Keratinocyte (primary cell): ENCODE measurements around the gene SYNJ2. TPM values are rescaled to one million over a fixed set of nuclear protein-coding genes. Genes with fewer than 3 reads are reported as not detected.

ENCODE experiments used
- DNase-seq: peaks from one replicate; pipeline ENCODE4 v3.0.0-alpha.2; 2011; ENCODE audit warnings: low read depth, missing footprints, low spot score
- FAIRE-seq: peaks from 2 replicates; lab custom pipeline; 2011; peaks lifted over from hg19 to GRCh38; lab: Jason Lieb, UNC
- H2AFZ ChIP-seq: 2 replicates; pipeline ENCODE4 v1.6.0; 2012; ENCODE audit warnings: low read length, control low read depth, inconsistent platforms; ENCODE audit not compliant: control insufficient read depth
- H3K27ac ChIP-seq: 2 replicates; pipeline ENCODE4 v1.5.1; 2011; ENCODE audit warnings: low read length; ENCODE audit not compliant: control insufficient read depth, insufficient read depth
- H3K27me3 ChIP-seq: 3 replicates; pipeline ENCODE4 v1.6.0; 2011; ENCODE audit warnings: low read length; ENCODE audit not compliant: control insufficient read depth, insufficient read depth; ENCODE audit errors: extremely low read depth
- H3K36me3 ChIP-seq, 2 experiments: 2 replicates in 1 of 2; 3 replicates in 1 of 2; pipeline ENCODE4 v1.5.1; 2011; ENCODE audit warnings: low read length in 2 of 2, mild to moderate bottlenecking in 1 of 2; ENCODE audit not compliant: control insufficient read depth in 2 of 2, insufficient read depth in 2 of 2; ENCODE audit errors: extremely low read depth in 1 of 2
- H3K4me1 ChIP-seq: 3 replicates; pipeline ENCODE4 v1.5.1; 2011; ENCODE audit warnings: low read length; ENCODE audit not compliant: control insufficient read depth, insufficient read depth; ENCODE audit errors: extremely low read depth
- H3K4me2 ChIP-seq: 3 replicates; pipeline ENCODE4 v1.6.0; 2011; ENCODE audit warnings: low read depth, low read length; ENCODE audit not compliant: control insufficient read depth, insufficient read depth; ENCODE audit errors: extremely low read depth
- H3K4me3 ChIP-seq, 3 experiments: fragments of 200-600 bp in 1 of 3; sonication (generic) in 1 of 3; 2 replicates in 2 of 3; 3 replicates in 1 of 3; pipeline ENCODE4 v1.5.1; 2011 to 2016; ENCODE audit warnings: low read length in 3 of 3, mild to moderate bottlenecking in 3 of 3, control low read depth in 2 of 3, inconsistent platforms in 1 of 3, low read depth in 1 of 3, mixed read lengths in 1 of 3, mixed run types in 1 of 3, moderate library complexity in 1 of 3; ENCODE audit not compliant: control insufficient read depth in 2 of 3, insufficient read depth in 2 of 3; ENCODE audit errors: extremely low read depth in 1 of 3
- H3K79me2 ChIP-seq: 2 replicates; pipeline ENCODE4 v1.6.0; 2012; ENCODE audit warnings: low read length; ENCODE audit not compliant: control insufficient read depth, insufficient read depth
- H3K9ac ChIP-seq: 3 replicates; pipeline ENCODE4 v1.6.0; 2011; ENCODE audit warnings: low read length; ENCODE audit not compliant: control insufficient read depth, insufficient read depth; ENCODE audit errors: extremely low read depth
- H3K9me1 ChIP-seq: 3 replicates; pipeline ENCODE4 v1.6.0; 2011; ENCODE audit warnings: low read length; ENCODE audit not compliant: control insufficient read depth, insufficient read depth; ENCODE audit errors: extremely low read depth
- H3K9me3 ChIP-seq: 2 replicates; pipeline ENCODE4 v1.5.1; 2012; ENCODE audit warnings: low read depth, low read length; ENCODE audit not compliant: control insufficient read depth
- H4K20me1 ChIP-seq: 3 replicates; pipeline ENCODE4 v1.6.0; 2011; ENCODE audit warnings: low read length; ENCODE audit not compliant: control insufficient read depth, insufficient read depth; ENCODE audit errors: extremely low read depth
- EZH2 ChIP-seq: IDR thresholded peaks from one replicate; pipeline ENCODE4 v1.6.1; 2012; ENCODE audit warnings: inconsistent platforms, mild to moderate bottlenecking, low read length, moderate library complexity
- dilution Hi-C: fragments of 300-500 bp; cut with MboI; formaldehyde crosslinking; loops from one replicate; pipeline ENCODE4 v1.7.0; 2020; ENCODE audit warnings: low sequenced_read_pairs; ENCODE audit not compliant: extremely low pct_ligation_motif_present
- polyA plus RNA-seq, 5 experiments: library from polyadenylated mRNA; depleted of rRNA in 3 of 5; stranded (reverse) in 3 of 5; stranded (forward) in 1 of 5; unstranded in 1 of 5; fragments of >200 nt; gene quantifications; 1 replicate in 1 of 5; 2 replicates in 3 of 5; 3 replicates in 1 of 5; pipeline versions ENCODE4 v1.2.1 to v1.2.3, GENCODE V29; 2011 to 2012; ENCODE audit warnings: missing spikeins in 2 of 5, low read depth in 1 of 5, low replicate concordance in 1 of 5
- TF ChIP-seq, protein P1 (sequence below), 3 experiments: IDR thresholded peaks in 1 of 3; conservative IDR thresholded peaks in 1 of 3; optimal IDR thresholded peaks in 1 of 3; 2 replicates in 2 of 3; 3 replicates in 1 of 3; pipeline versions ENCODE3 to v1.5.1; 2011; ENCODE audit warnings: low read length in 3 of 3, mild to moderate bottlenecking in 3 of 3, moderate library complexity in 2 of 3, control low read depth in 1 of 3, inconsistent platforms in 1 of 3; ENCODE audit not compliant: insufficient read depth in 2 of 3; ENCODE audit errors: extremely low read depth in 1 of 3

The SYNJ2 gene
- polyA plus RNA-seq, 1 donor (not counting 4 experiments of a cell fraction or from before 2014, with no cell fraction given) = 8.6 TPM

DNA sequence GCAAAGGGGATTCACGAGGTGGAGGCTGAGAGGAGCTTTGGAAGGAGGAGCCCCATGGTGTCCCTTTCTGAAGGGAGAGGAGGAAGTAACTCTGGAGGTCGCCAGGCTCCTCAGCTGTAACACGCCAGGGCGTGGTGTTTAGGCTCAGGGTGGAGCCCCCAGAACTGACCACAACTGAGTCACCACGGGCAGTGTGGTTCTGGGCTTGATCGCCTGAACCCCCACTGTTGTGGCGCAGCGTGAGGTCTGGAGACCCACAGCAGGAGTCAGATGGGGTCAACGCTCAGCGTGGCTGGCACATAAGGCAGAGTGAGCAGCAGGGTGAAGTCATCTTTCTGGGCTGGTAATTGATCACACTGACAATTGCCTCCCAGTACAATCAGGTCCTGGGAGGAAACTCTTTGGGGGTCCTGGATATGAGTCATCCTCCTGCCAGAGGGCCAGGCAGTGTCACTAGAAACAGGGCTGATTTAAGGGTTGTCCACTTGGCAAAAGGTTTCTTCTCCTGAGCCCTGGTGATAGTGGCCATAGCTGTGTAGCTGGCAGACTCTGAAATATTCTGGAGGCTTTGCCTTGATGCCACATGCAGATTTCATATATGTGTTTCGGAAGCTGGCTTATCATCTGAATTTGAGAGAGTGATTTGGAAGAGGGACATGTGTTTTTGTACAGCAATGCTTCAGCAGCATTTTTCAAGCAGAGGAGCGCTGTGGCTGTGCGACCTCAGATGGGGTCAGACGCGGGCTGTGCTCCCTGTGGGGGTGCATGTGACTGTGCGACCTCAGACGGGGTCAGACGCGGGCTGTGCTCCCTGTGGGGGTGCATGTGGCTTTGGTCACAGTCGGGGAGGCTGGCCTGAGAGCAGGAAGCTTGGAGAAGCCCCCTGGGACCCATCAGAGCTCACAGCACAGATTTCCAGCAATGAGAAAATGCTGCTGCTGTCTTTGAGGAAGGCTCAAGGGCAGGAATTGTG lies 50.0 kb downstream of the SYNJ2 start:
- TF ChIP-seq EZH2 = no peak
- TF ChIP-seq, protein P1, sequence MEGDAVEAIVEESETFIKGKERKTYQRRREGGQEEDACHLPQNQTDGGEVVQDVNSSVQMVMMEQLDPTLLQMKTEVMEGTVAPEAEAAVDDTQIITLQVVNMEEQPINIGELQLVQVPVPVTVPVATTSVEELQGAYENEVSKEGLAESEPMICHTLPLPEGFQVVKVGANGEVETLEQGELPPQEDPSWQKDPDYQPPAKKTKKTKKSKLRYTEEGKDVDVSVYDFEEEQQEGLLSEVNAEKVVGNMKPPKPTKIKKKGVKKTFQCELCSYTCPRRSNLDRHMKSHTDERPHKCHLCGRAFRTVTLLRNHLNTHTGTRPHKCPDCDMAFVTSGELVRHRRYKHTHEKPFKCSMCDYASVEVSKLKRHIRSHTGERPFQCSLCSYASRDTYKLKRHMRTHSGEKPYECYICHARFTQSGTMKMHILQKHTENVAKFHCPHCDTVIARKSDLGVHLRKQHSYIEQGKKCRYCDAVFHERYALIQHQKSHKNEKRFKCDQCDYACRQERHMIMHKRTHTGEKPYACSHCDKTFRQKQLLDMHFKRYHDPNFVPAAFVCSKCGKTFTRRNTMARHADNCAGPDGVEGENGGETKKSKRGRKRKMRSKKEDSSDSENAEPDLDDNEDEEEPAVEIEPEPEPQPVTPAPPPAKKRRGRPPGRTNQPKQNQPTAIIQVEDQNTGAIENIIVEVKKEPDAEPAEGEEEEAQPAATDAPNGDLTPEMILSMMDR (optimal IDR thresholded peaks at IDR 0.05 in 1 of 3, IDR thresholded peaks at IDR 0.05 in 1 of 3, conservative IDR thresholded peaks at IDR 0.05 in 1 of 3; ENCODE audit: extremely low read depth in 1 of 3, insufficient read depth in 2 of 3, low read length in 3 of 3) = no peak
- no peaks in the 10 kb centered on the region for H4K20me1 ChIP-seq
- FAIRE-seq (no peak), DNase-seq (no peak)
- no peak overlapping the region for H3K4me3 ChIP-seq
- no peaks in the 10 kb centered on the region for H3K9me1 ChIP-seq
- peaks cover 0 to 10% of the 10 kb centered on the region in 2 experiments for H3K36me3 ChIP-seq
- H3K27ac ChIP-seq = no peak overlapping the region
- dilution Hi-C loops = no loop called here
- H3K27me3 ChIP-seq = no peaks in the 10 kb centered on the region
- peaks cover 4% of the 10 kb centered on the region for H3K79me2 ChIP-seq
- no peak overlapping the region for H3K4me2 ChIP-seq
- no peak overlapping the region for H2AFZ ChIP-seq
- H3K9ac ChIP-seq = no peak overlapping the region
- peaks cover 10% of the 10 kb centered on the region for H3K4me1 ChIP-seq
- no peaks in the 10 kb centered on the region for H3K9me3 ChIP-seq

DNA sequence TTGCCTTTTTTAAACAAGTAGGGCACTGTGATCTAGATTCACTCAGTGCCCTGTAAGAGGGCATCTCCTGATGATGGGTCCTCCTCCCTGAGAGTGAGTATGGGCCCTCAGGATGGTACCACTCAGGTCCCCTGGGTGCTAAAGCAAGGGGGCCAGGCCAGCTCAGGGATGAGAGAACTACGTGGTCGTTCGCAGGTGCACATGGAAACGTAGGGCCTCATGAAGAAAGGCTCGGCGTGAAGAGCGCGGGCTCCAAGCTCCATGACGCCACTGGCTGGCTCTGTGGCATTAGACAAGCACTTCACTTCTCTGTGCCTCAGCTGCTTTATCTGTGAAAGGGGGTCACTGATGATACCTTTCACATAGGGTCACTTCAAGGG lies 50.7 kb downstream of the SYNJ2 start:
- dilution Hi-C loops = no loop called here
- peaks cover 7% of the 10 kb centered on the region for H3K4me1 ChIP-seq
- no peak for FAIRE-seq
- no peaks in the 10 kb centered on the region for H4K20me1 ChIP-seq
- H3K79me2 ChIP-seq = no peaks in the 10 kb centered on the region
- H2AFZ ChIP-seq = no peak overlapping the region
- no peak for TF ChIP-seq EZH2
- TF ChIP-seq, protein P1 (optimal IDR thresholded peaks at IDR 0.05 in 1 of 3, IDR thresholded peaks at IDR 0.05 in 1 of 3, conservative IDR thresholded peaks at IDR 0.05 in 1 of 3; ENCODE audit: extremely low read depth in 1 of 3, insufficient read depth in 2 of 3, low read length in 3 of 3) = no peak
- no peak overlapping the region for H3K27ac ChIP-seq
- H3K9ac ChIP-seq = no peak overlapping the region
- H3K27me3 ChIP-seq = no peaks in the 10 kb centered on the region
- no peak for DNase-seq
- H3K9me3 ChIP-seq = no peaks in the 10 kb centered on the region
- H3K36me3 ChIP-seq = peaks cover 0 to 10% of the 10 kb centered on the region in 2 experiments
- H3K9me1 ChIP-seq = no peaks in the 10 kb centered on the region
- H3K4me2 ChIP-seq = no peak overlapping the region
- H3K4me3 ChIP-seq = no peak overlapping the region
